ENCODE results near the gene PLEKHA8. TPM values are rescaled to one million over a fixed set of nuclear protein-coding genes. Genes with fewer than 3 reads are reported as not detected.

The PLEKHA8 gene
- total and polyA plus RNA-seq, 4 donors: 2.7 to 16.7 (median 6.5) TPM

GRCh38 chr7:30149640-30150272, 121.5 kb downstream of the PLEKHA8 start:
- DNase-seq: no peak
- Histone ChIP-seq H3K4me1 (ENCODE audit: control insufficient read depth in 5 of 5, insufficient read depth in 5 of 5, low read length in 5 of 5) (peaks cover 4 to 22% (median 10%) of the 10 kb centered on the region in 5 donors), H3K9me3 (ENCODE audit: control insufficient read depth in 4 of 4, insufficient read depth in 3 of 4, low read length in 3 of 4) (peaks cover 0 to 2% (median 0%) of the 10 kb centered on the region in 4 donors), H3K27ac (ENCODE audit: low read depth in 1 of 2, low read length in 1 of 2) (peak overlapping the region in 1 of 2 donors; percentile 37), H3K27me3 (ENCODE audit: control insufficient read depth in 3 of 3, insufficient read depth in 3 of 3, low read length in 2 of 3) (no peaks in the 10 kb centered on the region), H3K4me3 (no peak overlapping the region), H3K36me3 (ENCODE audit: control insufficient read depth in 4 of 4, insufficient read depth in 4 of 4, low read length in 4 of 4) (peaks cover 0 to 17% (median 11%) of the 10 kb centered on the region in 4 donors), H3K9ac (ENCODE audit: insufficient read depth in 1 of 2, low read length in 2 of 2) (no peak overlapping the region)
- ATAC-seq (ENCODE audit: insufficient read depth, low FRiP score): no peak
- 91 to 92% methylated on average over 7 of the region's 7 CpGs for WGBS, 2 donors
- TF ChIP-seq CTCF (IDR thresholded peaks at IDR 0.05; ENCODE audit: control extremely low read depth, extremely low read depth): no peak

- DNase-seq (no peak), ATAC-seq (ENCODE audit: insufficient read depth, low FRiP score) (no peak)
- peaks cover 0 to 2% (median 0%) of the 10 kb centered on the region in 4 donors for H3K9me3 ChIP-seq (ENCODE audit: control insufficient read depth in 4 of 4, insufficient read depth in 3 of 4, low read length in 3 of 4)
- peaks cover 0 to 17% (median 11%) of the 10 kb centered on the region in 4 donors for H3K36me3 ChIP-seq (ENCODE audit: control insufficient read depth in 4 of 4, insufficient read depth in 4 of 4, low read length in 4 of 4)
- peaks cover 4 to 18% (median 7%) of the 10 kb centered on the region in 5 donors for H3K4me1 ChIP-seq (ENCODE audit: control insufficient read depth in 5 of 5, insufficient read depth in 5 of 5, low read length in 5 of 5)
- H3K9ac ChIP-seq (ENCODE audit: insufficient read depth in 1 of 2, low read length in 2 of 2): no peak overlapping the region
- TF ChIP-seq CTCF (IDR thresholded peaks at IDR 0.05; ENCODE audit: control extremely low read depth, extremely low read depth): no peak
- no peak overlapping the region for H3K4me3 ChIP-seq
- 77 to 94% methylated on average over 7 of the region's 7 CpGs for WGBS, 2 donors
- H3K27ac ChIP-seq (ENCODE audit: low read depth in 1 of 2, low read length in 1 of 2): no peak overlapping the region
- H3K27me3 ChIP-seq (ENCODE audit: control insufficient read depth in 3 of 3, insufficient read depth in 3 of 3, low read length in 2 of 3): no peaks in the 10 kb centered on the region
Observed at GRCh38 chr7:30150711-30151110, 122.5 kb downstream of the PLEKHA8 start.

GRCh38 chr7:30154111-30154587, 125.9 kb downstream of the PLEKHA8 start:
- H3K27me3 ChIP-seq (ENCODE audit: control insufficient read depth in 3 of 3, insufficient read depth in 3 of 3, low read length in 2 of 3): no peaks in the 10 kb centered on the region
- H3K27ac ChIP-seq (ENCODE audit: low read depth in 1 of 2, low read length in 1 of 2): no peak overlapping the region
- no peak for TF ChIP-seq CTCF (IDR thresholded peaks at IDR 0.05; ENCODE audit: control extremely low read depth, extremely low read depth)
- 75 to 87% methylated on average over 9 of the region's 9 CpGs for WGBS, 2 donors
- ATAC-seq (ENCODE audit: insufficient read depth, low FRiP score) (no peak), DNase-seq (no peak)
- H3K9ac ChIP-seq (ENCODE audit: insufficient read depth in 1 of 2, low read length in 2 of 2): no peak overlapping the region
- H3K9me3 ChIP-seq (ENCODE audit: control insufficient read depth in 4 of 4, insufficient read depth in 3 of 4, low read length in 3 of 4): peaks cover 0 to 2% (median 0%) of the 10 kb centered on the region in 4 donors
- peaks cover 0 to 19% (median 9%) of the 10 kb centered on the region in 4 donors for H3K36me3 ChIP-seq (ENCODE audit: control insufficient read depth in 4 of 4, insufficient read depth in 4 of 4, low read length in 4 of 4)
- H3K4me1 ChIP-seq (ENCODE audit: control insufficient read depth in 5 of 5, insufficient read depth in 5 of 5, low read length in 5 of 5): peaks cover 0 to 12% (median 0%) of the 10 kb centered on the region in 5 donors
- no peak overlapping the region for H3K4me3 ChIP-seq
